A673 (cell line): ENCODE data around the gene TRDN. TPM values are rescaled to one million over a fixed set of nuclear protein-coding genes. Genes with fewer than 3 reads are reported as not detected.

Experiments
- BruUV-seq: library from RNA; stranded (reverse); fragments of 400-500 nt; replicated peaks from 2 replicates; lab custom pipeline; 2021; lab: Mats Ljungman, UMichigan
- CTCF ChIA-PET: fragments of 300-600 bp; sonication (Branson Sonifier 250); formaldehyde crosslinking; loops from one replicate; lab custom pipeline; 2022; ENCODE audit warnings: antibody characterized with exemption; lab: Charles Lee
- POLR2A ChIA-PET: fragments of 300-600 bp; sonication (Branson Sonifier 250); formaldehyde crosslinking; loops from one replicate; lab custom pipeline; 2022; ENCODE audit warnings: antibody characterized with exemption; ENCODE audit not compliant: low non-redundant PET; lab: Charles Lee
- DNase-seq: peaks from one replicate; pipeline ENCODE4 v3.0.0-alpha.2; 2015; ENCODE audit warnings: low spot score
- H3K27ac ChIP-seq: fragments of 200-600 bp; sonication (generic); 2 replicates; pipeline ENCODE4 v1.5.1; 2016; ENCODE audit warnings: mixed run types, low read depth, mild to moderate bottlenecking, mixed read lengths, antibody characterized with exemption, low read length; ENCODE audit not compliant: poor library complexity, severe bottlenecking
- H3K27me3 ChIP-seq: fragments of 200-600 bp; sonication (generic); replicated peaks from 2 replicates; pipeline ENCODE4 v1.6.1; 2017; ENCODE audit warnings: mixed run types, low read depth, mild to moderate bottlenecking, mixed read lengths, antibody characterized with exemption, low read length; ENCODE audit not compliant: insufficient read depth, poor library complexity
- H3K36me3 ChIP-seq: fragments of 200-600 bp; sonication (generic); 2 replicates; pipeline ENCODE4 v1.6.1; 2016; ENCODE audit warnings: mixed run types, mild to moderate bottlenecking, mixed read lengths, antibody characterized with exemption, low read length; ENCODE audit not compliant: insufficient read depth, poor library complexity, severe bottlenecking
- H3K4me1 ChIP-seq: fragments of 200-600 bp; sonication (generic); 2 replicates; pipeline ENCODE4 v1.6.1; 2017; ENCODE audit warnings: mixed run types, mild to moderate bottlenecking, mixed read lengths, antibody characterized with exemption, low read length; ENCODE audit not compliant: insufficient read depth, poor library complexity, severe bottlenecking
- H3K4me3 ChIP-seq: fragments of 200-600 bp; sonication (generic); 2 replicates; pipeline ENCODE4 v1.5.1; 2016; ENCODE audit warnings: low read depth, mixed run types, mild to moderate bottlenecking, mixed read lengths, low read length; ENCODE audit not compliant: poor library complexity, severe bottlenecking
- H3K9me3 ChIP-seq: fragments of 200-600 bp; sonication (generic); 2 replicates; pipeline ENCODE4 v1.6.1; 2016; ENCODE audit warnings: mixed run types, low read depth, mild to moderate bottlenecking, mixed read lengths, antibody characterized with exemption, low read length; ENCODE audit not compliant: poor library complexity, severe bottlenecking
- CTCF ChIP-seq: fragments of 300-800, 200-600 bp; sonication (generic); conservative IDR thresholded peaks from 2 replicates; pipeline ENCODE4 v1.5.1; 2017; ENCODE audit warnings: low read depth, mild to moderate bottlenecking, antibody characterized with exemption, low read length, moderate library complexity, mixed read lengths
- EZH2 ChIP-seq: fragments of 200-600 bp; sonication (generic); IDR thresholded peaks from 2 replicates; pipeline ENCODE4 v1.6.1; 2017; ENCODE audit warnings: borderline replicate concordance, low read depth, mild to moderate bottlenecking, mixed read lengths, antibody characterized with exemption, low read length; ENCODE audit not compliant: poor library complexity, severe bottlenecking
- intact Hi-C: fragments of 100-400 bp; cut with micrococcal nuclease; formaldehyde crosslinking; loops from one replicate; pipeline ENCODE4 v1.10.0; 2022; ENCODE audit not compliant: unreplicated experiment
- total RNA-seq: library from RNA; stranded (reverse); gene quantifications from 2 replicates; pipeline ENCODE4 v1.2.3, GENCODE V29; 2021

The TRDN gene
- total RNA-seq, 1 experiment from 2014 or later: 3.8 TPM

GRCh38 chr6:123529843-123530242 lies 106.9 kb downstream of the TRDN start:
- H3K4me3 ChIP-seq: no peak overlapping the region
- H3K27me3 ChIP-seq: no peaks in the 10 kb centered on the region

GRCh38 chr6:123529058-123529457 lies 107.7 kb downstream of the TRDN start:
- BruUV-seq: no TSS peak
- POLR2A ChIA-PET: no interaction called here
- no peaks in the 10 kb centered on the region for H3K36me3 ChIP-seq
- TF ChIP-seq CTCF: no peak
- no peak for TF ChIP-seq EZH2
- intact Hi-C loops: no loop called here
- H3K4me1 ChIP-seq: no peaks in the 10 kb centered on the region
- CTCF ChIA-PET: no interaction called here
- no peak overlapping the region for H3K27ac ChIP-seq
- H3K27me3 ChIP-seq: no peaks in the 10 kb centered on the region
- H3K4me3 ChIP-seq: no peak overlapping the region
- DNase-seq: no peak
- no peaks in the 10 kb centered on the region for H3K9me3 ChIP-seq

More at GRCh38 chr6:123529843-123530242, 106.9 kb downstream of the TRDN start:
- ChIA-PET CTCF (no interaction called here), POLR2A (no interaction called here)
- Histone ChIP-seq H3K27ac (no peak overlapping the region), H3K36me3 (no peaks in the 10 kb centered on the region), H3K4me1 (no peaks in the 10 kb centered on the region), H3K9me3 (no peaks in the 10 kb centered on the region)
- BruUV-seq: no TSS peak
- intact Hi-C loops: no loop called here
- no peak for TF ChIP-seq EZH2
- DNase-seq: no peak

GRCh38 chr6:123527406-123527805 lies 109.3 kb downstream of the TRDN start:
- DNase-seq: peak; percentile 55
- TF ChIP-seq EZH2: no peak
- TF ChIP-seq CTCF: no peak
- intact Hi-C loops: no loop called here
- H3K4me3 ChIP-seq: no peak overlapping the region
- no peaks in the 10 kb centered on the region for H3K27me3 ChIP-seq
- BruUV-seq: no TSS peak
- POLR2A ChIA-PET: no interaction called here
- no peaks in the 10 kb centered on the region for H3K36me3 ChIP-seq
- no peak overlapping the region for H3K27ac ChIP-seq
- no peaks in the 10 kb centered on the region for H3K4me1 ChIP-seq
- H3K9me3 ChIP-seq: no peaks in the 10 kb centered on the region
- CTCF ChIA-PET: no interaction called here

GRCh38 chr6:123526128-123526527 lies 110.6 kb downstream of the TRDN start:
- intact Hi-C loops: no loop called here
- Histone ChIP-seq H3K36me3 (no peaks in the 10 kb centered on the region), H3K4me1 (no peaks in the 10 kb centered on the region), H3K4me3 (no peak overlapping the region), H3K27me3 (no peaks in the 10 kb centered on the region), H3K9me3 (no peaks in the 10 kb centered on the region), H3K27ac (no peak overlapping the region)
- TF ChIP-seq EZH2 (no peak), CTCF (no peak)
- DNase-seq: no peak
- ChIA-PET POLR2A (no interaction called here), CTCF (no interaction called here)
- no TSS peak for BruUV-seq
